Small intestine (tissue), 7 donors: ENCODE measurements around the gene TARDBP. TPM values are rescaled to one million over a fixed set of nuclear protein-coding genes. Genes with fewer than 3 reads are reported as not detected.
"Not testable (repeated sequence)": the region's sequence is repeated elsewhere in the genome, so short reads cannot be mapped to it uniquely, and the experiment has no call there.

Source experiments
- DNase-seq, 2 donors: peaks; one replicate each; pipeline versions ENCODE4 v3.0.0 to v3.0.0-alpha.2; 2013
- FAIRE-seq: peaks from 2 replicates; lab custom pipeline; 2012; peaks lifted over from hg19 to GRCh38; lab: Jason Lieb, UNC
- H3K27ac ChIP-seq, 3 donors: one replicate each; pipeline ENCODE4 v1.5.1; 2013; ENCODE audit warnings: low read length in 2 of 3, mild to moderate bottlenecking in 2 of 3, control low read depth in 1 of 3, inconsistent platforms in 1 of 3, low read depth in 1 of 3, moderate library complexity in 1 of 3
- H3K27me3 ChIP-seq, 3 donors: one replicate each; pipeline ENCODE4 v1.6.1; 2013; ENCODE audit warnings: low read length in 3 of 3, inconsistent platforms in 1 of 3; ENCODE audit not compliant: control insufficient read depth in 3 of 3, insufficient read depth in 3 of 3
- H3K36me3 ChIP-seq, 3 donors: one replicate each; pipeline ENCODE4 v1.6.1; 2013; ENCODE audit warnings: low read length in 3 of 3, inconsistent platforms in 1 of 3, low read depth in 1 of 3, mild to moderate bottlenecking in 1 of 3, moderate library complexity in 1 of 3; ENCODE audit not compliant: control insufficient read depth in 3 of 3, insufficient read depth in 2 of 3
- H3K4me1 ChIP-seq, 3 donors: one replicate each; pipeline ENCODE4 v1.6.1; 2013; ENCODE audit warnings: low read length in 2 of 3, inconsistent platforms in 1 of 3, low read depth in 1 of 3, mild to moderate bottlenecking in 1 of 3, moderate library complexity in 1 of 3; ENCODE audit not compliant: control insufficient read depth in 3 of 3, insufficient read depth in 2 of 3
- H3K4me3 ChIP-seq, 3 donors: one replicate each; pipeline ENCODE4 v1.5.1; 2013; ENCODE audit warnings: low read length in 3 of 3, control low read depth in 1 of 3, inconsistent platforms in 1 of 3, low read depth in 1 of 3, mild to moderate bottlenecking in 1 of 3, moderate library complexity in 1 of 3
- H3K9me3 ChIP-seq, 2 donors: one replicate each; pipeline ENCODE4 v1.6.1; 2013; ENCODE audit warnings: low read depth in 1 of 2, low read length in 1 of 2; ENCODE audit not compliant: control insufficient read depth in 2 of 2, insufficient read depth in 1 of 2
- WGBS, 3 donors: extraction: QIAGEN DNeasy Blood & Tissue Kit; methylation state at CpG; one replicate each; pipeline ENCODE4 v1.1.7; 2013; 5-methylcytosine and 5-hydroxymethylcytosine counted together
- polyA plus RNA-seq, 4 donors: library from polyadenylated mRNA; stranded (reverse) in 3 of 4; unstranded in 1 of 4; fragments of 200-250 nt in 3 of 4; fragments of 120-200 nt in 1 of 4; gene quantifications; one replicate each; pipeline versions ENCODE4 v1.2.1 to v1.2.3, GENCODE V29; 2013
- donor health status: healthy with polysubstance abuse.
- donor health status: control.
- donor health status: control.
- donor health status: Bipolar disorder and iron deficiency.
- donor health status: healthy.

The TARDBP gene
- polyA plus RNA-seq, 4 donors = 86.1 to 184 (median 116) TPM

- H3K36me3 ChIP-seq = peaks cover 28 to 79% (median 37%) of the 10 kb centered on the region in 3 donors
- WGBS, 3 donors = 89 to 94% (median 89%) methylated on average over 10 to 11 of the region's 11 CpGs
- no peaks in the 10 kb centered on the region for H3K9me3 ChIP-seq
- H3K27ac ChIP-seq = no peak overlapping the region
- H3K27me3 ChIP-seq = no peaks in the 10 kb centered on the region
- H3K4me1 ChIP-seq = no peaks in the 10 kb centered on the region
- H3K4me3 ChIP-seq = no peak overlapping the region
- no peak for FAIRE-seq
- no peak for DNase-seq
Observed at GRCh38 chr1:11070876-11071275, 58.4 kb downstream of the TARDBP start.

- Histone ChIP-seq H3K4me3 (no peak overlapping the region), H3K36me3 (peaks cover 24 to 79% (median 41%) of the 10 kb centered on the region in 3 donors), H3K27ac (no peak overlapping the region), H3K27me3 (no peaks in the 10 kb centered on the region), H3K4me1 (no peaks in the 10 kb centered on the region), H3K9me3 (no peaks in the 10 kb centered on the region)
- 63 to 82% (median 64%) methylated on average over 15 of the region's 15 CpGs for WGBS, 3 donors
- DNase-seq (no peak), FAIRE-seq (no peak)
Observed at GRCh38 chr1:11071463-11072215, 59.2 kb downstream of the TARDBP start.

- Histone ChIP-seq H3K4me1 (no peaks in the 10 kb centered on the region), H3K36me3 (peaks cover 22 to 82% (median 43%) of the 10 kb centered on the region in 3 donors), H3K4me3 (no peak overlapping the region), H3K27me3 (no peaks in the 10 kb centered on the region), H3K27ac (no peak overlapping the region), H3K9me3 (no peaks in the 10 kb centered on the region)
- DNase-seq (no peak), FAIRE-seq (no peak)
- 62 to 78% (median 73%) methylated on average over 13 of the region's 13 CpGs for WGBS, 3 donors
Observed at GRCh38 chr1:11072216-11072917, 59.9 kb downstream of the TARDBP start.

GRCh38 chr1:11073398-11073797 lies 60.9 kb downstream of the TARDBP start:
- FAIRE-seq, H3K4me3 ChIP-seq: not testable (repeated sequence)
- WGBS, 3 donors = 81 to 89% (median 87%) methylated on average over 7 of the region's 7 CpGs

More at GRCh38 chr1:11073398-11073797, 60.9 kb downstream of the TARDBP start:
- H3K36me3 ChIP-seq = peaks cover 17 to 78% (median 42%) of the 10 kb centered on the region in 3 donors
- not testable (repeated sequence) for H3K27me3 ChIP-seq, DNase-seq, H3K4me1 ChIP-seq, H3K9me3 ChIP-seq, H3K27ac ChIP-seq

Other genes starting within 250 kb of the TARDBP start
- 10 to 100 TPM; 13.5 to 23.0 (median 14.5) TPM for gene CASZ1, start 216.0 kb upstream of the TARDBP start, polyA plus RNA-seq
- 1 to 10 TPM in 1 of 4 donors, not detected in 3; 4.7 TPM for gene MASP2, start 34.6 kb downstream of the TARDBP start, polyA plus RNA-seq
- 10 to 100 TPM in 3 of 4 donors, 1 to 10 TPM in 1; 5.6 to 67.3 (median 26.4) TPM for gene SRM, start 47.4 kb downstream of the TARDBP start, polyA plus RNA-seq
- gene EXOSC10, start 87.2 kb downstream of the TARDBP start, polyA plus RNA-seq = 10 to 100 TPM; 30.1 to 58.5 (median 34.8) TPM
- gene ANGPTL7, start 176.7 kb downstream of the TARDBP start, polyA plus RNA-seq = under 1 TPM in 1 of 4 donors, not detected in 3; 0.73 TPM
- 10 to 100 TPM; 11.3 to 22.9 (median 17.7) TPM for gene MTOR, start 249.9 kb downstream of the TARDBP start, polyA plus RNA-seq